ENCODE results near the gene GLG1.

DNA sequence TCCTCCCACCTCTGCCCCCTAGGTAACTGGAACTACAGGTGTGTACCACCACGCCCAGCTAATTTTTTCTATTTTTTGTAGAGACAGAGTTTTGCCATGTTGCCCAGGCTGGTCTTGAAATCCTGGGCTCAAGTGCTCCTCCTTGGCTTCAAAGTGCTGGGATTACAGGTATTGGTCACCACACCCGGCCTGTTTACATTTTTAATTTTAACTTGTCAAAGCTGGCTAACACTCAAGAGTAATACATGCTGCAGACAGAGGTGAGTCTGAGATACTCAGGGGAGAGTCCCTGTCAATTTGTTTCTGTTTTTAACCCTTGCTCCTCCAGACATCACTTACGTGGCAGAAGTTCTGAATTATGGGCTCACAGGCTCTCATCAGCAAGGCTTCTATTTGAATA, 134.9 kb downstream of the GLG1 start:
- TF ChIP-seq CTCF (conservative IDR thresholded peaks at IDR 0.05): no peak
- no peak for TF ChIP-seq EZH2 (IDR thresholded peaks at IDR 0.05; ENCODE audit: low read depth)

All from PC-9 (cell line).